Measurements from ENCODE around the gene WDR74.

DNA sequence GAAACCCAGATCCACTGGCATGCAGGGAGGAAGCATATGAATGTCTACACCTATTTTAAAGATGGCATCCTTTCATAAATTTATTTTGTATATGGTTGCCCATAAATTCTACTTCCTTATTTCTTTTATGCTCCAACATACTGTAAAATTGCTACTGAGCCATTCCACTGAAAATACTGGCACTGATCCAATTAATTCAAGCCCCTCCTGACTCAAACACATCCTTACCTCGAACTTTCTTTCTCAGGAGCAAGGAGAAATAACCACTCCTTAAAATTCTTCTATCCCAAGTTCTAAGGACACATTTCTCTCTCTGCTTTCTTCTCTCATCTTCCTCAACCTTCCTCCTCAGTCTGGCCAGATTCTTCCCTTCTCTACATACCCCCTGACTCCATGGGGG lies 28.6 kb downstream of the WDR74 start:
- TF ChIP-seq GATA3 (IDR thresholded peaks at IDR 0.05; ENCODE audit: low read depth, low read length) (no peak), GATA2 (IDR thresholded peaks at IDR 0.05; ENCODE audit: low read depth, low read length) (no peak)
